Measurements from ENCODE around the gene RAB3C. TPM values are rescaled to one million over a fixed set of nuclear protein-coding genes. Genes with fewer than 3 reads are reported as not detected.

Gene RAB3C
- total RNA-seq, 1 experiment from 2014 or later = 13.3 TPM

DNA sequence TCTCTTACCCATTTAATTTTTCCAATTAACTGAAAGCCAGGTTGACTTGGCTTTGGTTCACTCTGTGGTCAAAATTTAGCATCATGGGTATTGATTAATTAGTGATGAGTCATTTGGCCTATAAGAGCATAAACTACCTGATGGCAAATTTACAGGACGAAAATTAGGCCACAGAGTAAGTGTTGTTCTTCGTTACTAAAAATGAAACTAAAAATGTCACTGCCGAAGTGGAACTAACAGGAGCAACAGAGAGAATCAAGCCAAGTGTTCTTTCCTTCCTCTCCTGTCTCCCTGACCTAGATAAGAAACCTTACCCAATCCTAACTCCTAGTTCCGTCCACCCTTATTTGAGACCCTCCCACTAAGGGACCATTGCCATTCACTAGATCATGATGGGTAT is 176.9 kb downstream of the RAB3C start (continued):
- TF ChIP-seq JUN (CRISPR knock-in tag; IDR thresholded peaks at IDR 0.05) = no peak
- TF ChIP-seq, protein P1, sequence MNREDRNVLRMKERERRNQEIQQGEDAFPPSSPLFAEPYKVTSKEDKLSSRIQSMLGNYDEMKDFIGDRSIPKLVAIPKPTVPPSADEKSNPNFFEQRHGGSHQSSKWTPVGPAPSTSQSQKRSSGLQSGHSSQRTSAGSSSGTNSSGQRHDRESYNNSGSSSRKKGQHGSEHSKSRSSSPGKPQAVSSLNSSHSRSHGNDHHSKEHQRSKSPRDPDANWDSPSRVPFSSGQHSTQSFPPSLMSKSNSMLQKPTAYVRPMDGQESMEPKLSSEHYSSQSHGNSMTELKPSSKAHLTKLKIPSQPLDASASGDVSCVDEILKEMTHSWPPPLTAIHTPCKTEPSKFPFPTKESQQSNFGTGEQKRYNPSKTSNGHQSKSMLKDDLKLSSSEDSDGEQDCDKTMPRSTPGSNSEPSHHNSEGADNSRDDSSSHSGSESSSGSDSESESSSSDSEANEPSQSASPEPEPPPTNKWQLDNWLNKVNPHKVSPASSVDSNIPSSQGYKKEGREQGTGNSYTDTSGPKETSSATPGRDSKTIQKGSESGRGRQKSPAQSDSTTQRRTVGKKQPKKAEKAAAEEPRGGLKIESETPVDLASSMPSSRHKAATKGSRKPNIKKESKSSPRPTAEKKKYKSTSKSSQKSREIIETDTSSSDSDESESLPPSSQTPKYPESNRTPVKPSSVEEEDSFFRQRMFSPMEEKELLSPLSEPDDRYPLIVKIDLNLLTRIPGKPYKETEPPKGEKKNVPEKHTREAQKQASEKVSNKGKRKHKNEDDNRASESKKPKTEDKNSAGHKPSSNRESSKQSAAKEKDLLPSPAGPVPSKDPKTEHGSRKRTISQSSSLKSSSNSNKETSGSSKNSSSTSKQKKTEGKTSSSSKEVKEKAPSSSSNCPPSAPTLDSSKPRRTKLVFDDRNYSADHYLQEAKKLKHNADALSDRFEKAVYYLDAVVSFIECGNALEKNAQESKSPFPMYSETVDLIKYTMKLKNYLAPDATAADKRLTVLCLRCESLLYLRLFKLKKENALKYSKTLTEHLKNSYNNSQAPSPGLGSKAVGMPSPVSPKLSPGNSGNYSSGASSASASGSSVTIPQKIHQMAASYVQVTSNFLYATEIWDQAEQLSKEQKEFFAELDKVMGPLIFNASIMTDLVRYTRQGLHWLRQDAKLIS (CRISPR knock-in tag; IDR thresholded peaks at IDR 0.05; ENCODE audit: borderline replicate concordance) = no peak
- no peak for TF ChIP-seq HMGA2 (CRISPR knock-in tag; IDR thresholded peaks at IDR 0.05)
- TF ChIP-seq ZNF138 (CRISPR knock-in tag; conservative IDR thresholded peaks at IDR 0.05) = no peak
- no peak for TF ChIP-seq TP53 (CRISPR knock-in tag; IDR thresholded peaks at IDR 0.05)
- no peak for TF ChIP-seq NFYB (CRISPR knock-in tag; conservative IDR thresholded peaks at IDR 0.05; ENCODE audit: low read depth)
- TF ChIP-seq PREB (CRISPR knock-in tag; IDR thresholded peaks at IDR 0.05; ENCODE audit: borderline replicate concordance) = no peak
- TF ChIP-seq SMAD3 (CRISPR knock-in tag; IDR thresholded peaks at IDR 0.05; ENCODE audit: borderline replicate concordance) = no peak
- TF ChIP-seq ETV6 (CRISPR knock-in tag; IDR thresholded peaks at IDR 0.05) = no peak

DNA sequence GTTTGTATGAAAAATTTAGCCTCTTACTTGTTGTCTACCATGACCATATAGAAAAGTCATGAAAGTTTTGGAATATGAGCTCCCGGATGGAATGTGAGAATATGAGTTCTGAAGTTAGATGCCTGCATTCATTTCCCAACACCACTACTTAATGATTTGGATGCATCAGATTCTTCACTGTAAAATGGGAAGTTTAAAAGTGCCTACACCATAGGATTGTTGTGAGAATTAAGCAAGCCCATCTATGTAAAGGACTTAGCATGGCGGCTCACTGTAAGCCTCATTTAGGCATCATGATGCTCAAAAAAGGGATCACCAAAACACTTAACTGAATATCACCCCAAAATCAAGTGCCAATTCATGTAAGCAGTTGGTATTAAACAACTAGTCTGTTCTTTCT is 177.3 kb downstream of the RAB3C start:
- no peaks in the 10 kb centered on the region for H3K27me3 Mint-ChIP-seq (ENCODE audit: low read depth)
- ChIA-PET CTCF (no interaction called here), POLR2A (no interaction called here)
- ATAC-seq (no peak), DNase-seq (ENCODE audit: low spot score) (no peak)
- no peaks in the 10 kb centered on the region; the same call in 1 of the 2 replicates for H3K4me1 Mint-ChIP-seq
- H3K9me3 Mint-ChIP-seq = no peaks in the 10 kb centered on the region
- H3K4me3 Mint-ChIP-seq = no peak overlapping the region
- TF ChIP-seq, protein P2, sequence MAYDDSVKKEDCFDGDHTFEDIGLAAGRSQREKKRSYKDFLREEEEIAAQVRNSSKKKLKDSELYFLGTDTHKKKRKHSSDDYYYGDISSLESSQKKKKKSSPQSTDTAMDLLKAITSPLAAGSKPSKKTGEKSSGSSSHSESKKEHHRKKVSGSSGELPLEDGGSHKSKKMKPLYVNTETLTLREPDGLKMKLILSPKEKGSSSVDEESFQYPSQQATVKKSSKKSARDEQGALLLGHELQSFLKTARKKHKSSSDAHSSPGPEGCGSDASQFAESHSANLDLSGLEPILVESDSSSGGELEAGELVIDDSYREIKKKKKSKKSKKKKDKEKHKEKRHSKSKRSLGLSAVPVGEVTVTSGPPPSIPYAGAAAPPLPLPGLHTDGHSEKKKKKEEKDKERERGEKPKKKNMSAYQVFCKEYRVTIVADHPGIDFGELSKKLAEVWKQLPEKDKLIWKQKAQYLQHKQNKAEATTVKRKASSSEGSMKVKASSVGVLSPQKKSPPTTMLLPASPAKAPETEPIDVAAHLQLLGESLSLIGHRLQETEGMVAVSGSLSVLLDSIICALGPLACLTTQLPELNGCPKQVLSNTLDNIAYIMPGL (CRISPR knock-in tag; IDR thresholded peaks at IDR 0.05) = no peak
- TF ChIP-seq, protein P1 (CRISPR knock-in tag; IDR thresholded peaks at IDR 0.05; ENCODE audit: borderline replicate concordance) = no peak
- TF ChIP-seq ZNF121 (CRISPR knock-in tag; IDR thresholded peaks at IDR 0.05) = no peak
- TF ChIP-seq GABPB1 (CRISPR knock-in tag; IDR thresholded peaks at IDR 0.05) = no peak
- TF ChIP-seq NFATC4 (CRISPR knock-in tag; IDR thresholded peaks at IDR 0.05) = no peak
- no peak for TF ChIP-seq ZNF512 (CRISPR knock-in tag; IDR thresholded peaks at IDR 0.05; ENCODE audit: borderline replicate concordance)
- TF ChIP-seq CBFB (CRISPR knock-in tag; IDR thresholded peaks at IDR 0.05; ENCODE audit: low read depth) = no peak
- H3K27ac Mint-ChIP-seq = no peak overlapping the region
- no peaks in the 10 kb centered on the region for H3K36me3 Mint-ChIP-seq
